Lower lobe of right lung (tissue), 2 donors: ENCODE results near the gene CDKAL1. TPM values are rescaled to one million over a fixed set of nuclear protein-coding genes. Genes with fewer than 3 reads are reported as not detected.

Experiments used
- ATAC-seq, 2 donors: fragments of 200-7000 bp; cut with Tn5 transposase; one replicate each; pipeline ENCODE4 v1.9.1; 2020 to 2022; ENCODE audit warnings: mild to moderate bottlenecking in 2 of 2, moderate library complexity in 2 of 2
- DNase-seq: peaks from one replicate; pipeline ENCODE4 v3.0.0-alpha.2; 2020
- H3K27ac ChIP-seq: fragments of 200-600 bp; one replicate; pipeline ENCODE4 v1.8.0; 2022
- H3K27me3 ChIP-seq: fragments of 200-600 bp; one replicate; pipeline ENCODE4 v1.8.0; 2022; ENCODE audit warnings: low read depth
- H3K36me3 ChIP-seq: fragments of 200-600 bp; one replicate; pipeline ENCODE4 v1.8.0; 2022; ENCODE audit warnings: mild to moderate bottlenecking
- H3K4me1 ChIP-seq: fragments of 200-600 bp; one replicate; pipeline ENCODE4 v1.8.0; 2022
- H3K4me3 ChIP-seq: fragments of 200-600 bp; one replicate; pipeline ENCODE4 v1.8.0; 2022; ENCODE audit warnings: mild to moderate bottlenecking
- H3K9me3 ChIP-seq: fragments of 200-600 bp; one replicate; pipeline ENCODE4 v1.8.0; 2022
- intact Hi-C: fragments of 100-400 bp; cut with DNase I; formaldehyde crosslinking; loops from one replicate; pipeline ENCODE4 v1.11.0; 2022
- total RNA-seq: library from RNA; stranded (reverse); fragmentation: NEBNext Ultra II Directional; extraction: Animal tissue kit (Norgen Biotek cat#: 25700); gene quantifications from one replicate; pipeline ENCODE4 v1.2.1, GENCODE V29; 2021
- TF ChIP-seq, protein P1 (sequence below): fragments of 200-600 bp; IDR thresholded peaks from one replicate; pipeline ENCODE4 v1.8.0; 2022; ENCODE audit warnings: antibody characterized with exemption, mild to moderate bottlenecking
- donor health status: DM: no; HTN: yes; CAD: no; lungs with severe emphysema.

The CDKAL1 gene
- total RNA-seq, 1 donor from 2014 or later = 16.0 TPM

GRCh38 chr6:21166754-21167153 lies 632.5 kb downstream of the CDKAL1 start:
- H3K27ac ChIP-seq = no peak overlapping the region
- no peaks in the 10 kb centered on the region for H3K4me1 ChIP-seq
- intact Hi-C loops = no loop called here
- no peaks in the 10 kb centered on the region for H3K36me3 ChIP-seq
- ATAC-seq (no peak), DNase-seq (no peak)
- H3K4me3 ChIP-seq = no peak overlapping the region
- no peaks in the 10 kb centered on the region for H3K27me3 ChIP-seq
- TF ChIP-seq, protein P1, sequence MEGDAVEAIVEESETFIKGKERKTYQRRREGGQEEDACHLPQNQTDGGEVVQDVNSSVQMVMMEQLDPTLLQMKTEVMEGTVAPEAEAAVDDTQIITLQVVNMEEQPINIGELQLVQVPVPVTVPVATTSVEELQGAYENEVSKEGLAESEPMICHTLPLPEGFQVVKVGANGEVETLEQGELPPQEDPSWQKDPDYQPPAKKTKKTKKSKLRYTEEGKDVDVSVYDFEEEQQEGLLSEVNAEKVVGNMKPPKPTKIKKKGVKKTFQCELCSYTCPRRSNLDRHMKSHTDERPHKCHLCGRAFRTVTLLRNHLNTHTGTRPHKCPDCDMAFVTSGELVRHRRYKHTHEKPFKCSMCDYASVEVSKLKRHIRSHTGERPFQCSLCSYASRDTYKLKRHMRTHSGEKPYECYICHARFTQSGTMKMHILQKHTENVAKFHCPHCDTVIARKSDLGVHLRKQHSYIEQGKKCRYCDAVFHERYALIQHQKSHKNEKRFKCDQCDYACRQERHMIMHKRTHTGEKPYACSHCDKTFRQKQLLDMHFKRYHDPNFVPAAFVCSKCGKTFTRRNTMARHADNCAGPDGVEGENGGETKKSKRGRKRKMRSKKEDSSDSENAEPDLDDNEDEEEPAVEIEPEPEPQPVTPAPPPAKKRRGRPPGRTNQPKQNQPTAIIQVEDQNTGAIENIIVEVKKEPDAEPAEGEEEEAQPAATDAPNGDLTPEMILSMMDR = no peak
- H3K9me3 ChIP-seq = no peaks in the 10 kb centered on the region

GRCh38 chr6:21167790-21168189 lies 633.5 kb downstream of the CDKAL1 start:
- ATAC-seq (no peak), DNase-seq (no peak)
- H3K27me3 ChIP-seq = no peaks in the 10 kb centered on the region
- H3K4me3 ChIP-seq = no peak overlapping the region
- intact Hi-C loops = no loop called here
- no peaks in the 10 kb centered on the region for H3K9me3 ChIP-seq
- TF ChIP-seq, protein P1 = no peak
- no peaks in the 10 kb centered on the region for H3K4me1 ChIP-seq
- no peaks in the 10 kb centered on the region for H3K36me3 ChIP-seq
- no peak overlapping the region for H3K27ac ChIP-seq

GRCh38 chr6:21171801-21172200 lies 637.5 kb downstream of the CDKAL1 start:
- Histone ChIP-seq H3K9me3 (no peaks in the 10 kb centered on the region), H3K27ac (no peak overlapping the region), H3K36me3 (no peaks in the 10 kb centered on the region), H3K4me1 (no peaks in the 10 kb centered on the region), H3K27me3 (no peaks in the 10 kb centered on the region), H3K4me3 (no peak overlapping the region)
- intact Hi-C loops = no loop called here
- no peak for ATAC-seq
- DNase-seq = no peak
- TF ChIP-seq, protein P1 = no peak

- no peak for DNase-seq
- intact Hi-C loops = no loop called here
- no peak for ATAC-seq
- TF ChIP-seq, protein P1 = no peak
- H3K36me3 ChIP-seq = no peaks in the 10 kb centered on the region
- no peaks in the 10 kb centered on the region for H3K4me1 ChIP-seq
- H3K9me3 ChIP-seq = no peaks in the 10 kb centered on the region
- H3K4me3 ChIP-seq = no peak overlapping the region
- H3K27ac ChIP-seq = no peak overlapping the region
- no peaks in the 10 kb centered on the region for H3K27me3 ChIP-seq
These were observed 638.8 kb downstream of the CDKAL1 start for GRCh38 chr6:21173031-21173430.

DNA sequence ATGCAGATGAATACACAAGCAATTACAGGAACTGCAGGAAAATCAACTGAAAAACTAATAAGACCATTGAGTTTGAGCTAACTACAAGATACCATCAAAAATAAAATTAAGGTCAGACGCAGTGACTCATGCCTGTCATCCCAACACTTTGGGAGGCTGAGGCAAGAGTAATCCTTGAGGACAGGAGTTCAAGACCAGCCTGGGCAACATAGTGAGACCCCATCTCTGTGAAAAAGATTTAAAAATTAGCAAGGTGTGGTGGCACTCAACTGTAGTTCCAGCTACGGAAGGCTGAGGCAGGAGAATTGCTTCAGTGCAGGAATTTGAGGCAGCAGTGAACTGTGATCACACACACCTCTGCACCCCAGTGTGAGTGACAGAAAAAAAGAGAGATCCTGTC lies 639.4 kb downstream of the CDKAL1 start:
- H3K27me3 ChIP-seq = no peaks in the 10 kb centered on the region
- intact Hi-C loops = no loop called here
- DNase-seq = no peak
- H3K9me3 ChIP-seq = no peaks in the 10 kb centered on the region
- H3K27ac ChIP-seq = no peak overlapping the region
- TF ChIP-seq, protein P1 = no peak
- no peaks in the 10 kb centered on the region for H3K36me3 ChIP-seq
- no peaks in the 10 kb centered on the region for H3K4me1 ChIP-seq
- no peak overlapping the region for H3K4me3 ChIP-seq
- no peak for ATAC-seq

DNA sequence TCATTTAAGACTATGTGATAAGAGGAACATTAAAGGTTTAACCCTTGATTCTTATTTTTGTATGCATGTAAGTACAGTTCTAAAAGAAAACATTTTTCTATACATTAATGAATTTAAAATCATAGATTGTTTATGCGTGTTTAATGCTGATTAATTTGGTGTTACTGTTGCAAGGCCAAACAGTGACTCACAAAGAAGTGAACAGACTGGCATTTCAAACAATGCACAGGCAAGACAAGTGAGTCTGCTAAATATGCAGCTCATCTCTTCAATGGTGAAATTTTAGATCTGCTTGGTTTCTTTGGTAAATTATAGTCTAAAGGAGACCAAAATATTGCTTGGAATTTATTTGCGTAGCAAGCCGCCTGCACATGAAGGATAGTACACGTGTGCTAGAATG lies 641.9 kb downstream of the CDKAL1 start:
- DNase-seq = no peak
- Histone ChIP-seq H3K9me3 (no peaks in the 10 kb centered on the region), H3K4me3 (no peak overlapping the region), H3K27me3 (no peaks in the 10 kb centered on the region), H3K36me3 (no peaks in the 10 kb centered on the region), H3K27ac (no peak overlapping the region), H3K4me1 (no peaks in the 10 kb centered on the region)
- intact Hi-C loops = no loop called here
- TF ChIP-seq, protein P1 = no peak
- no peak for ATAC-seq
